HCT116 (cell line): ENCODE results near the gene RUNDC3A. TPM values are rescaled to one million over a fixed set of nuclear protein-coding genes. Genes with fewer than 3 reads are reported as not detected.

Source experiments
- ATAC-seq: fragments of 200-7000 bp; cut with Tn5 transposase; 2 replicates; pipeline ENCODE4 v1.9.1; 2020; ENCODE audit warnings: mild to moderate bottlenecking, moderate library complexity
- BruUV-seq: library from RNA; stranded (reverse); fragments of 400-500 nt; replicated peaks from 2 replicates; lab custom pipeline; 2021; lab: Mats Ljungman, UMichigan
- CTCF ChIA-PET: fragments of 300-600 bp; sonication (Branson Sonifier 250); formaldehyde crosslinking; loops from one replicate; lab custom pipeline; 2021; ENCODE audit warnings: antibody characterized with exemption; lab: Charles Lee
- POLR2A ChIA-PET: fragments of 300-600, 350-600 bp; sonication (Branson Sonifier 250); formaldehyde crosslinking; loops from one replicate; lab custom pipeline; 2021; ENCODE audit warnings: antibody characterized with exemption; lab: Charles Lee
- RAD21 ChIA-PET, 2 experiments: fragments of 300-600 bp; sonication (Branson Sonifier 250); formaldehyde crosslinking; loops; one replicate each; lab custom pipeline; 2023; ENCODE audit warnings: low total read pairs in 2 of 2; ENCODE audit not compliant: uncharacterized antibody in 2 of 2, unreplicated experiment in 2 of 2, low non-redundant PET in 1 of 2; lab: Charles Lee
- DNase-seq: peaks from one replicate; pipeline ENCODE4 v3.0.0-alpha.2; 2010; ENCODE audit warnings: low read depth, low spot score
- H2AFZ ChIP-seq: fragments of 200-600 bp; shearing (Covaris generic), sonication (generic); 2 replicates; pipeline ENCODE4 v1.6.1; 2017; ENCODE audit warnings: low read depth, mixed run types, mixed read lengths, antibody characterized with exemption, low read length; ENCODE audit not compliant: poor library complexity, severe bottlenecking
- H3K27ac ChIP-seq: 2 replicates; pipeline ENCODE4 v1.5.1; 2012; ENCODE audit warnings: low read depth, low read length
- H3K27me3 ChIP-seq: fragments of 200-600 bp; sonication (generic); 2 replicates; pipeline ENCODE4 v1.6.1; 2016; ENCODE audit warnings: mixed run types, low read length, mixed read lengths; ENCODE audit not compliant: insufficient read depth
- H3K36me3 ChIP-seq, 2 experiments: fragments of 200-500 bp in 1 of 2; fragments of 200-600 bp in 1 of 2; sonication (Bioruptor generic) in 1 of 2; sonication (generic) in 1 of 2; 2 replicates each; pipeline versions ENCODE4 v1.5.1 to v1.6.1; 2014 to 2016; ENCODE audit warnings: low read length in 2 of 2, inconsistent platforms in 1 of 2, mixed read lengths in 1 of 2, mixed run types in 1 of 2; ENCODE audit not compliant: insufficient read depth in 2 of 2, control insufficient read depth in 1 of 2
- H3K4me1 ChIP-seq, 2 experiments: fragments of 200-600 bp in 1 of 2; sonication (generic) in 1 of 2; 2 replicates each; pipeline versions ENCODE4 v1.5.1 to v1.6.1; 2012 to 2017; ENCODE audit warnings: low read length in 2 of 2, inconsistent platforms in 1 of 2, mild to moderate bottlenecking in 1 of 2, mixed read lengths in 1 of 2, mixed run types in 1 of 2, moderate library complexity in 1 of 2; ENCODE audit not compliant: insufficient read depth in 2 of 2, control insufficient read depth in 1 of 2
- H3K4me2 ChIP-seq: fragments of 200-600 bp; sonication (generic); 2 replicates; pipeline ENCODE4 v1.6.1; 2017; ENCODE audit warnings: mixed run types, low read length, mixed read lengths
- H3K4me3 ChIP-seq, 2 experiments: fragments of 200-600 bp in 1 of 2; sonication (generic) in 1 of 2; replicated peaks in 1 of 2; 2 replicates each; pipeline ENCODE4 v1.5.1; 2011 to 2016; ENCODE audit warnings: low read length in 2 of 2, control low read depth in 1 of 2, low read depth in 1 of 2, mild to moderate bottlenecking in 1 of 2, mixed read lengths in 1 of 2, mixed run types in 1 of 2
- H3K79me2 ChIP-seq: fragments of 200-600 bp; sonication (generic); 2 replicates; pipeline ENCODE4 v1.6.1; 2017; ENCODE audit warnings: mild to moderate bottlenecking, mixed run types, low read length, moderate library complexity, mixed read lengths; ENCODE audit not compliant: insufficient read depth
- H3K9ac ChIP-seq: fragments of 200-600 bp; sonication (generic); 2 replicates; pipeline ENCODE4 v1.6.1; 2016; ENCODE audit warnings: low read length, mixed read lengths
- H3K9me2 ChIP-seq: fragments of 200-600 bp; sonication (generic), shearing (Covaris generic); 2 replicates; pipeline ENCODE4 v1.6.1; 2017; ENCODE audit warnings: mixed run types, mild to moderate bottlenecking, moderate library complexity; ENCODE audit not compliant: insufficient read depth
- H3K9me3 ChIP-seq, 2 experiments: fragments of 200-500 bp in 1 of 2; fragments of 200-600 bp in 1 of 2; sonication (Bioruptor generic) in 1 of 2; sonication (generic) in 1 of 2; 2 replicates each; pipeline ENCODE4 v1.6.1; 2014 to 2017; ENCODE audit warnings: low read length in 2 of 2, mixed read lengths in 2 of 2, inconsistent platforms in 1 of 2, low read depth in 1 of 2, mild to moderate bottlenecking in 1 of 2, mixed run types in 1 of 2, moderate library complexity in 1 of 2; ENCODE audit not compliant: control insufficient read depth in 1 of 2, insufficient read depth in 1 of 2
- H4K20me1 ChIP-seq: fragments of 200-600 bp; sonication (generic), shearing (Covaris generic); 2 replicates; pipeline ENCODE4 v1.6.1; 2017; ENCODE audit warnings: mixed run types, mild to moderate bottlenecking, moderate library complexity; ENCODE audit not compliant: insufficient read depth
- CEBPB ChIP-seq: IDR thresholded peaks from 2 replicates; pipeline ENCODE4 v1.6.1; 2012; ENCODE audit warnings: low read depth
- CTCF ChIP-seq, 3 experiments: fragments of 200-600 bp in 1 of 3; sonication (generic) in 1 of 3; IDR thresholded peaks in 2 of 3; conservative IDR thresholded peaks in 1 of 3; 2 replicates each; pipeline ENCODE4 v1.5.1; 2012 to 2017; ENCODE audit warnings: low read depth in 2 of 3, low read length in 2 of 3, antibody characterized with exemption in 1 of 3, borderline replicate concordance in 1 of 3, control low read depth in 1 of 3, mild to moderate bottlenecking in 1 of 3, mixed read lengths in 1 of 3, mixed run types in 1 of 3, moderate library complexity in 1 of 3; ENCODE audit not compliant: insufficient read depth in 1 of 3
- EGR1 ChIP-seq: IDR thresholded peaks from 2 replicates; pipeline ENCODE4 v1.6.1; 2012; ENCODE audit warnings: low read depth
- ELF1 ChIP-seq: IDR thresholded peaks from 2 replicates; pipeline ENCODE4 v1.6.1; 2012; ENCODE audit warnings: low read depth, borderline replicate concordance
- EZH2 ChIP-seq: fragments of 200-600 bp; sonication (generic); IDR thresholded peaks from 2 replicates; pipeline ENCODE4 v1.6.1; 2017; ENCODE audit warnings: antibody characterized with exemption, mixed run types
- EZH2phosphoT487 ChIP-seq: fragments of 200-600 bp; IDR thresholded peaks from 2 replicates; pipeline ENCODE4 v1.6.1; 2018; ENCODE audit warnings: antibody characterized with exemption, borderline replicate concordance
- JUND ChIP-seq: IDR thresholded peaks from 2 replicates; pipeline ENCODE4 v1.6.1; 2012
- POLR2A ChIP-seq: IDR thresholded peaks from 2 replicates; pipeline ENCODE4 v1.7.0; 2011; ENCODE audit warnings: borderline replicate concordance; ENCODE audit not compliant: insufficient read depth, insufficient read length; ENCODE audit errors: extremely low read depth
- POLR2AphosphoS5 ChIP-seq: IDR thresholded peaks from 2 replicates; pipeline ENCODE4 v1.6.1; 2011; ENCODE audit warnings: mild to moderate bottlenecking, low read depth, low read length, moderate library complexity
- RAD21 ChIP-seq: IDR thresholded peaks from 2 replicates; pipeline ENCODE4 v1.6.1; 2012; ENCODE audit warnings: low read depth, mild to moderate bottlenecking
- REST ChIP-seq: IDR thresholded peaks from 2 replicates; pipeline ENCODE4 v1.6.1; 2012; ENCODE audit warnings: low read depth
- SIN3A ChIP-seq: IDR thresholded peaks from 2 replicates; pipeline ENCODE4 v1.6.1; 2012; ENCODE audit warnings: low read depth
- SP1 ChIP-seq: IDR thresholded peaks from 2 replicates; pipeline ENCODE4 v1.6.1; 2012; ENCODE audit warnings: low read depth
- SRF ChIP-seq: IDR thresholded peaks from 2 replicates; pipeline ENCODE4 v1.6.1; 2012; ENCODE audit warnings: low read depth
- YY1 ChIP-seq: IDR thresholded peaks from 2 replicates; pipeline ENCODE4 v1.6.1; 2011; ENCODE audit warnings: low read length, low read depth, moderate library complexity, mild to moderate bottlenecking; ENCODE audit not compliant: insufficient replicate concordance; ENCODE audit errors: extremely low read depth
- ZNF274 ChIP-seq: fragments of 200-500 bp; sonication (Bioruptor generic); IDR thresholded peaks from 2 replicates; pipeline ENCODE4 v1.6.1; 2014; ENCODE audit warnings: mild to moderate bottlenecking, low read depth, low read length, inconsistent platforms
- intact Hi-C: fragments of 100-400 bp; cut with micrococcal nuclease; formaldehyde crosslinking; loops from 2 replicates; pipeline ENCODE4 v1.10.0; 2022
- total RNA-seq: library from RNA; stranded (reverse); gene quantifications from one replicate; pipeline ENCODE4 v1.2.1, GENCODE V29; 2021; ENCODE audit not compliant: unreplicated experiment
- TF ChIP-seq, protein P1 (sequence below): IDR thresholded peaks from 2 replicates; pipeline ENCODE4 v1.6.1; 2012
- TF ChIP-seq, protein P2 (sequence below): IDR thresholded peaks from 2 replicates; pipeline ENCODE4 v1.6.1; 2012

Gene RUNDC3A
- total RNA-seq, 1 experiment from 2014 or later = 0.61 TPM

DNA sequence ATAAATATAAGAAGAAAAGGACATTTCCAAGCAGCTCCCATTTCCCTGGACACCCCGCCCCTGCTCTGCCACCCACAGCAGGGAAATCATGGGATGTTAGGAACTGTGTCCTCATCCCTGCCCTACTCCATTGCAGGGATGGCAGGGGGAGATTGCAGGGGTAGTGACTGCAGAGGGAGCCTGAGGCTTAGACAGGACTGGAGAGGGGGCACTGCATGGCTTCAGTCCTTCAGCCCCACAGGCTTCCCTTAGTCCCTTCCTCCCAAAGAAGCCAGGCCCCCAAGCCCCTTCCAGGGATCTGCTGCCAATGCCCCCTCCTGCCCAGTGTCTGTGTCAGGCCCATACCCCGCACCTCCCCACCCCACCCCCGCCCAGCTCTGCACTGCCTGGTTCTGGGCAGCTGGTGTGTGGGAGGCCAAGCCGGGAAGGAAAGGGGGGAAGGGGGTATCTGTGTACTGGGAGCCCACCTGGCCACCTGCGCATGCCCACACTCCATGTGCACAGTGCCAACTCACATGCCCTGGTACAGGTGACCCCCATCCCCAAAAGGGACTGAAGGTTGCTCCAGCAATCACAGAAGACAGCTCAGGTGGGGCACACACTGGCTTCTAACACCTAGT, 3.3 kb downstream of the RUNDC3A start:
- Histone ChIP-seq H3K9ac (no peak overlapping the region), H3K4me1 (peaks cover 6 to 50% of the 10 kb centered on the region in 2 experiments; a peak in 3 of 4 replicates), H3K4me2 (no peak overlapping the region), H3K27ac (no peak overlapping the region), H3K79me2 (no peaks in the 10 kb centered on the region), H3K9me3 (no peaks in the 10 kb centered on the region), H3K27me3 (no peaks in the 10 kb centered on the region), H3K9me2 (no peaks in the 10 kb centered on the region), H3K4me3 (no peak overlapping the region), H2AFZ (no peak overlapping the region), H4K20me1 (no peaks in the 10 kb centered on the region), H3K36me3 (no peaks in the 10 kb centered on the region)
- POLR2A ChIA-PET = interaction anchor here (1.0 kb wide), 1 partner anchor 15 kb away, joined by 3 read pairs; no protein-coding TSS in a partner anchor
- TF ChIP-seq, protein P1, sequence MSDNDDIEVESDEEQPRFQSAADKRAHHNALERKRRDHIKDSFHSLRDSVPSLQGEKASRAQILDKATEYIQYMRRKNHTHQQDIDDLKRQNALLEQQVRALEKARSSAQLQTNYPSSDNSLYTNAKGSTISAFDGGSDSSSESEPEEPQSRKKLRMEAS = no peak
- TF ChIP-seq ELF1 = no peak
- TF ChIP-seq EZH2phosphoT487 = no peak
- no peak for TF ChIP-seq POLR2AphosphoS5
- TF ChIP-seq CEBPB = no peak
- TF ChIP-seq, protein P2, sequence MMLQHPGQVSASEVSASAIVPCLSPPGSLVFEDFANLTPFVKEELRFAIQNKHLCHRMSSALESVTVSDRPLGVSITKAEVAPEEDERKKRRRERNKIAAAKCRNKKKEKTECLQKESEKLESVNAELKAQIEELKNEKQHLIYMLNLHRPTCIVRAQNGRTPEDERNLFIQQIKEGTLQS = no peak
- no peak for TF ChIP-seq CTCF (IDR thresholded peaks at IDR 0.05 in 2 of 3, conservative IDR thresholded peaks at IDR 0.05 in 1 of 3; ENCODE audit: borderline replicate concordance in 1 of 3, insufficient read depth in 1 of 3, low read depth in 2 of 3, low read length in 2 of 3)
- no peak for TF ChIP-seq SRF
- no peak for TF ChIP-seq ZNF274
- no peak for TF ChIP-seq REST
- no peak for TF ChIP-seq YY1
- TF ChIP-seq POLR2A = no peak
- no peak for TF ChIP-seq SP1
- no peak for TF ChIP-seq EGR1
- TF ChIP-seq EZH2 = no peak
- TF ChIP-seq JUND = no peak
- TF ChIP-seq RAD21 = no peak
- no peak for TF ChIP-seq SIN3A
- RAD21 ChIA-PET = no interaction called here
- ATAC-seq (no peak), DNase-seq (no peak)
- CTCF ChIA-PET = no interaction called here
- BruUV-seq = no TSS peak
- intact Hi-C loops = no loop called here
